Lower lobe of right lung (tissue), 2 donors: ENCODE measurements around the gene SARS1. TPM values are rescaled to one million over a fixed set of nuclear protein-coding genes. Genes with fewer than 3 reads are reported as not detected.
A peak's percentile ranks its signal among the peaks of the same experiment; 100 is the strongest.

Experiments used
- ATAC-seq, 2 donors: fragments of 200-7000 bp; cut with Tn5 transposase; one replicate each; pipeline ENCODE4 v1.9.1; 2020 to 2022; ENCODE audit warnings: mild to moderate bottlenecking in 2 of 2, moderate library complexity in 2 of 2
- DNase-seq: peaks from one replicate; pipeline ENCODE4 v3.0.0-alpha.2; 2020
- H3K27ac ChIP-seq: fragments of 200-600 bp; one replicate; pipeline ENCODE4 v1.8.0; 2022
- H3K27me3 ChIP-seq: fragments of 200-600 bp; one replicate; pipeline ENCODE4 v1.8.0; 2022; ENCODE audit warnings: low read depth
- H3K36me3 ChIP-seq: fragments of 200-600 bp; one replicate; pipeline ENCODE4 v1.8.0; 2022; ENCODE audit warnings: mild to moderate bottlenecking
- H3K4me1 ChIP-seq: fragments of 200-600 bp; one replicate; pipeline ENCODE4 v1.8.0; 2022
- H3K4me3 ChIP-seq: fragments of 200-600 bp; one replicate; pipeline ENCODE4 v1.8.0; 2022; ENCODE audit warnings: mild to moderate bottlenecking
- H3K9me3 ChIP-seq: fragments of 200-600 bp; one replicate; pipeline ENCODE4 v1.8.0; 2022
- intact Hi-C: fragments of 100-400 bp; cut with DNase I; formaldehyde crosslinking; loops from one replicate; pipeline ENCODE4 v1.11.0; 2022
- total RNA-seq: library from RNA; stranded (reverse); fragmentation: NEBNext Ultra II Directional; extraction: Animal tissue kit (Norgen Biotek cat#: 25700); gene quantifications from one replicate; pipeline ENCODE4 v1.2.1, GENCODE V29; 2021
- TF ChIP-seq, protein P1 (sequence below): fragments of 200-600 bp; IDR thresholded peaks from one replicate; pipeline ENCODE4 v1.8.0; 2022; ENCODE audit warnings: antibody characterized with exemption, mild to moderate bottlenecking
- donor health status: DM: no; HTN: yes; CAD: no; lungs with severe emphysema.

The SARS1 gene
- total RNA-seq, 1 donor from 2014 or later: 188 TPM

DNA sequence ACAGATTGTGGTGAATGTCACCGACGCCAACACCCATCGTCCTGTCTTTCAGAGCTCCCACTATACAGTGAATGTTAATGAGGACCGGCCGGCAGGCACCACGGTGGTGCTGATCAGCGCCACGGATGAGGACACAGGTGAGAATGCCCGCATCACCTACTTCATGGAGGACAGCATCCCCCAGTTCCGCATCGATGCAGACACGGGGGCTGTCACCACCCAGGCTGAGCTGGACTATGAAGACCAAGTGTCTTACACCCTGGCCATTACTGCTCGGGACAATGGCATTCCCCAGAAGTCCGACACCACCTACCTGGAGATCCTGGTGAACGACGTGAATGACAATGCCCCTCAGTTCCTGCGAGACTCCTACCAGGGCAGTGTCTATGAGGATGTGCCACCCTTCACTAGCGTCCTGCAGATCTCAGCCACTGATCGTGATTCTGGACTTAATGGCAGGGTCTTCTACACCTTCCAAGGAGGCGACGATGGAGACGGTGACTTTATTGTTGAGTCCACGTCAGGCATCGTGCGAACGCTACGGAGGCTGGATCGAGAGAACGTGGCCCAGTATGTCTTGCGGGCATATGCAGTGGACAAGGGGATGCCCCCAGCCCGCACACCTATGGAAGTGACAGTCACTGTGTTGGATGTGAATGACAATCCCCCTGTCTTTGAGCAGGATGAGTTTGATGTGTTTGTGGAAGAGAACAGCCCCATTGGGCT, 38.6 kb downstream of the SARS1 start:
- intact Hi-C loops: no loop called here
- Histone ChIP-seq H3K9me3 (no peaks in the 10 kb centered on the region), H3K4me3 (no peak overlapping the region), H3K27ac (no peak overlapping the region), H3K4me1 (peaks cover 31% of the 10 kb centered on the region), H3K36me3 (no peaks in the 10 kb centered on the region), H3K27me3 (peaks cover 6% of the 10 kb centered on the region)
- no peak for ATAC-seq
- TF ChIP-seq, protein P1, sequence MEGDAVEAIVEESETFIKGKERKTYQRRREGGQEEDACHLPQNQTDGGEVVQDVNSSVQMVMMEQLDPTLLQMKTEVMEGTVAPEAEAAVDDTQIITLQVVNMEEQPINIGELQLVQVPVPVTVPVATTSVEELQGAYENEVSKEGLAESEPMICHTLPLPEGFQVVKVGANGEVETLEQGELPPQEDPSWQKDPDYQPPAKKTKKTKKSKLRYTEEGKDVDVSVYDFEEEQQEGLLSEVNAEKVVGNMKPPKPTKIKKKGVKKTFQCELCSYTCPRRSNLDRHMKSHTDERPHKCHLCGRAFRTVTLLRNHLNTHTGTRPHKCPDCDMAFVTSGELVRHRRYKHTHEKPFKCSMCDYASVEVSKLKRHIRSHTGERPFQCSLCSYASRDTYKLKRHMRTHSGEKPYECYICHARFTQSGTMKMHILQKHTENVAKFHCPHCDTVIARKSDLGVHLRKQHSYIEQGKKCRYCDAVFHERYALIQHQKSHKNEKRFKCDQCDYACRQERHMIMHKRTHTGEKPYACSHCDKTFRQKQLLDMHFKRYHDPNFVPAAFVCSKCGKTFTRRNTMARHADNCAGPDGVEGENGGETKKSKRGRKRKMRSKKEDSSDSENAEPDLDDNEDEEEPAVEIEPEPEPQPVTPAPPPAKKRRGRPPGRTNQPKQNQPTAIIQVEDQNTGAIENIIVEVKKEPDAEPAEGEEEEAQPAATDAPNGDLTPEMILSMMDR: no peak
- no peak for DNase-seq

DNA sequence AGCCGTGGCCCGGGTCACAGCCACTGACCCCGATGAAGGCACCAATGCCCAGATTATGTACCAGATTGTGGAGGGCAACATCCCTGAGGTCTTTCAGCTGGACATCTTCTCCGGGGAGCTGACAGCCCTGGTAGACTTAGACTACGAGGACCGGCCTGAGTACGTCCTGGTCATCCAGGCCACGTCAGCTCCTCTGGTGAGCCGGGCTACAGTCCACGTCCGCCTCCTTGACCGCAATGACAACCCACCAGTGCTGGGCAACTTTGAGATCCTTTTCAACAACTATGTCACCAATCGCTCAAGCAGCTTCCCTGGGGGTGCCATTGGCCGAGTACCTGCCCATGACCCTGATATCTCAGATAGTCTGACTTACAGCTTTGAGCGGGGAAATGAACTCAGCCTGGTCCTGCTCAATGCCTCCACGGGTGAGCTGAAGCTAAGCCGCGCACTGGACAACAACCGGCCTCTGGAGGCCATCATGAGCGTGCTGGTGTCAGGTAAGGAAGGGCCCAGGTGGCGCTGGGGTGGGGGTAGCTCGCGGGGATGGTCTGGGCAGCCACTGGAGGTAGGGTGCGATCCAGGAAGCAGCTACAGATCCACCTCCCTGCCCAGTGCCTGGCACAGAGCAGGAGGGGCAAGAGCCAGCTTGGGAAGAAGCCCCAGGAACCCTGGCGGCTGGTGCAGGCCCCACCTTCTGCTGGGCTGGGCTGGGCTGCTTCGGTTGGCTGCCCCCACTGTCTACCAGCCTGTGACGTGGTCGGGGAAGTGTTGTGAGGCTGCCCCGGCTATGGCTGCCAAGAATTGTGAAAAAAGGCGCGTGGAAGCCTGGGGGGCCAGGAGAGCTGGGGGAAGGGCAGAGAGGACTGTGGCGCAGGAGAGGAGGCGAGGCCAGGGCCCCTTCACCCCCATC, 39.4 kb downstream of the SARS1 start:
- TF ChIP-seq, protein P1: no peak
- ATAC-seq (no peak), DNase-seq (no peak)
- Histone ChIP-seq H3K27ac (peak overlapping the region; percentile 66), H3K4me1 (peaks cover 31% of the 10 kb centered on the region), H3K4me3 (no peak overlapping the region), H3K9me3 (no peaks in the 10 kb centered on the region), H3K27me3 (peaks cover 5% of the 10 kb centered on the region), H3K36me3 (no peaks in the 10 kb centered on the region)
- intact Hi-C loops: no loop called here

DNA sequence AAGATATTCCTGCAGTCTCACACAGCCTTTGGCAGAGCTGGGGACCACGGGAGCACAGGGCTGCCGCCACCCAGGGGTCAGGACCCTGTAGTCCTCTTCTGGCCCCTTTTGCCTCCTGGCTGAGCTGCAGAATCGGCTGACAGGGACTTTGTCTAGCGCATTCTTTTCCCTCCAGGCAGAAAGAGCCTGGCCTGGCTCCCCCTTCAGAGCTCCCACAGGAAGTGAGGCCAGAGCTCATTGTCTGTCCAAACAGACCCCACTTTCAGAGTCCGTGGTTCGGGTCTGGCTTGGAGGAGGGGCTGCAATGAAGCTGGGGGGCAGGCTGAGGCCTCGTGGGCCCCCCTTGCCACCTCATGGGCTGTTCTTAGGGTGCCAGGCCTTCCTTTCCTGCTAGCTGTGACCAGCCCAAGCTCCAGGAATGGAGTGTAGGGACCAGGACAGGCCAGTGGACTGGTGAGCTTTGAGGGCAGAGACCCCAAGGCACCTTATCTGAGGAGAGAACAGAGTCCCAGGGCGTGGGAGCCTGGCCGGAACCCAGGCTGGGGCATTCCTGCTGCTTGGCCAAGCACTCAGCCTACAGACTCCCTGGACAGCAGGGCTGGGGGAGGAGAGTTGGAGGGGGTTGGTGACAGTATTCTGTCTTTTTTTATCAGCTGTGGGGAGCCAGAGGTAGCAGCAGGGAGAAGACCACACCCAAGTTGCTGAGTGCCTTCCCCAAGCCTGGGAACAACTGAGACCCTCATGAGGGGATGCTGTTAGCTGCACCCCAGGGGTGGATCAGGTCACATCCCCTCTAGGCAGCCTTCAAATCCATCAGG, 40.3 kb downstream of the SARS1 start:
- H3K9me3 ChIP-seq: no peaks in the 10 kb centered on the region
- DNase-seq (no peak), ATAC-seq (peak in 1 of 2 donors; percentile 11)
- H3K27ac ChIP-seq: peak overlapping the region; percentile 66
- no peaks in the 10 kb centered on the region for H3K36me3 ChIP-seq
- TF ChIP-seq, protein P1: no peak
- intact Hi-C loops: no loop called here
- H3K4me3 ChIP-seq: no peak overlapping the region
- peaks cover 26% of the 10 kb centered on the region for H3K4me1 ChIP-seq
- no peaks in the 10 kb centered on the region for H3K27me3 ChIP-seq

DNA sequence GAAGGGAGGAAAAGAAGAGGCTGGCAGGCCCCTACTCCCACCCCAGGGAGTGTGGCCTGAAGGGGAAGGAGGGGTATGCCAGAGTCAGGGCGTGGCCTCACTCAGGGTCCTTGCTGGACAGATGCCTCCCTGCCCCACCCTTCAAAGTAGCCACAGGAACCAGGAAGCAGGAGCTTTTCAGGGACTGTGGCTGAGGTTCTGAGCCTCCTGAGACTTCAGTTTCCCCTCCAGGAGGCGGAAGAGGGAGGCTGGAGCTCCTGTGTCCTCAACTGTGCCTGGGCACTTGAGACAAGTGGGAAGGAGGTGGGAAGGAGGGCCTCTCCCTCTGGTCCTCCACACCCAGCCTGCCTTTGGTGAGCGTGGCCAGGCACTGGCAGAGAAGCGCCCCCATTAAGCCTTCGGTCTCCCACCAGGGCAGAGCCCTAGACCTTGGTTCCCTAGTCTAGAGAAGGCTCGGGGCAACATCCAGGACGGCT, 40.9 kb downstream of the SARS1 start:
- H3K27ac ChIP-seq: peak overlapping the region; percentile 66
- H3K4me3 ChIP-seq: no peak overlapping the region
- peak; percentile 11 to 25 for ATAC-seq

More for the DNA sequence above, 40.9 kb downstream of the SARS1 start:
- peaks cover 24% of the 10 kb centered on the region for H3K4me1 ChIP-seq
- no peak for DNase-seq
- intact Hi-C loops: no loop called here
- no peaks in the 10 kb centered on the region for H3K9me3 ChIP-seq
- TF ChIP-seq, protein P1: no peak
- H3K36me3 ChIP-seq: no peaks in the 10 kb centered on the region
- no peaks in the 10 kb centered on the region for H3K27me3 ChIP-seq
